ENCODE measurements around the gene MPND. TPM values are rescaled to one million over a fixed set of nuclear protein-coding genes. Genes with fewer than 3 reads are reported as not detected.

MPND gene
- total RNA-seq, 4 donors from 2014 or later, result 2.7 to 3.1 (median 3.0) TPM

GRCh38 chr19:4297901-4298809, 45.2 kb upstream of the MPND start:
- DNase-seq, result no peak
- intact Hi-C loops (cut with DNase I; ENCODE audit: low total_unique reads) (no loop called here), in situ Hi-C loops (cut with MboI; ENCODE audit: low sequenced_read_pairs in 4 of 4) (no loop called here)
- no peak for ATAC-seq
- no peaks in the 10 kb centered on the region for H3K9me3 ChIP-seq
- no peaks in the 10 kb centered on the region for H3K36me3 ChIP-seq
- no peak overlapping the region for H3K27ac ChIP-seq
- TF ChIP-seq POLR2A (IDR thresholded peaks at IDR 0.05), result no peak
- TF ChIP-seq, protein P1, sequence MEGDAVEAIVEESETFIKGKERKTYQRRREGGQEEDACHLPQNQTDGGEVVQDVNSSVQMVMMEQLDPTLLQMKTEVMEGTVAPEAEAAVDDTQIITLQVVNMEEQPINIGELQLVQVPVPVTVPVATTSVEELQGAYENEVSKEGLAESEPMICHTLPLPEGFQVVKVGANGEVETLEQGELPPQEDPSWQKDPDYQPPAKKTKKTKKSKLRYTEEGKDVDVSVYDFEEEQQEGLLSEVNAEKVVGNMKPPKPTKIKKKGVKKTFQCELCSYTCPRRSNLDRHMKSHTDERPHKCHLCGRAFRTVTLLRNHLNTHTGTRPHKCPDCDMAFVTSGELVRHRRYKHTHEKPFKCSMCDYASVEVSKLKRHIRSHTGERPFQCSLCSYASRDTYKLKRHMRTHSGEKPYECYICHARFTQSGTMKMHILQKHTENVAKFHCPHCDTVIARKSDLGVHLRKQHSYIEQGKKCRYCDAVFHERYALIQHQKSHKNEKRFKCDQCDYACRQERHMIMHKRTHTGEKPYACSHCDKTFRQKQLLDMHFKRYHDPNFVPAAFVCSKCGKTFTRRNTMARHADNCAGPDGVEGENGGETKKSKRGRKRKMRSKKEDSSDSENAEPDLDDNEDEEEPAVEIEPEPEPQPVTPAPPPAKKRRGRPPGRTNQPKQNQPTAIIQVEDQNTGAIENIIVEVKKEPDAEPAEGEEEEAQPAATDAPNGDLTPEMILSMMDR (IDR thresholded peaks at IDR 0.05 in 4 of 5, conservative IDR thresholded peaks at IDR 0.05 in 1 of 5), result no peak
- H3K4me3 ChIP-seq, result no peak overlapping the region
- H3K4me1 ChIP-seq, result no peaks in the 10 kb centered on the region
- peaks cover 11 to 15% (median 12%) of the 10 kb centered on the region in 3 donors for H3K27me3 ChIP-seq

DNA sequence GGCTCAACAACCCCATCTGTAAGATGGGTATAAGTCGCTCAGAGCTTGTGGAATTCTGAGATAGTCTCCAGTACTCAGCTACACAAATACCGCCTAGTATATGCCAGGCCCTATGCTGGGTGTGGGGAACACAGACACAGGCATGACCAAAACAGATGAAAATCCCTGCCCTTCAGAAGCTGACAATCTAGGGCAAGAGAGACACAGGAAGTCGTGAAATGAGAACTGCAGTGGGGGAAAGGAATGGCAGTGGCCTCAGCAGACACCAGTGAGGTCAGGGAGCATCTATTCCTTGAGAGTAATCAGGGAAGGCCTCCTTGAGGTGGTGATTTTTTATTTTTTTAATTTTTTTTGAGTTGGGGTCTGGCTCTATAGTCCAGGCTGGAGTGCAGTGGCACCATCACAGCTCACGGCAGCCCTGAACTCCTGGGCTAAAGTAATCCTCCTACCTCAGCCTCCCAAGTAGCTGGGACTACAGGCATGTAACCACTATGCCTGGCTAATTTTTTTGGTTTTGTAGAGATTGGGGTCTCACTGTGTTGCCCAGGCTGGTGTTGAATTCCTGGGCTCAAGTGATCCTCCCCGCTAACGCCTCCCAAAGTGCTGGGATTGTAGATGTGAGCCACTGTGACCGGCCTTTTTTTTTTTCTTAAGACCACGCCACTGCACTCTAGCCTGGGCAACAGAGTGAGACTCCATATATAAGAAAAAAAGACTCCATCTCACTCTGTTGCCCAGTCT, 44.4 kb upstream of the MPND start:
- Histone ChIP-seq H3K4me3 (no peak overlapping the region), H3K36me3 (no peaks in the 10 kb centered on the region), H3K27ac (no peak overlapping the region), H3K4me1 (no peaks in the 10 kb centered on the region), H3K27me3 (peaks cover 12 to 19% (median 13%) of the 10 kb centered on the region in 3 donors), H3K9me3 (no peaks in the 10 kb centered on the region)
- in situ Hi-C loops (cut with MboI; ENCODE audit: low sequenced_read_pairs in 4 of 4) (no loop called here), intact Hi-C loops (cut with DNase I; ENCODE audit: low total_unique reads) (no loop called here)
- TF ChIP-seq POLR2A (IDR thresholded peaks at IDR 0.05), result no peak
- TF ChIP-seq, protein P1 (IDR thresholded peaks at IDR 0.05 in 4 of 5, conservative IDR thresholded peaks at IDR 0.05 in 1 of 5), result no peak
- DNase-seq (no peak), ATAC-seq (no peak)

DNA sequence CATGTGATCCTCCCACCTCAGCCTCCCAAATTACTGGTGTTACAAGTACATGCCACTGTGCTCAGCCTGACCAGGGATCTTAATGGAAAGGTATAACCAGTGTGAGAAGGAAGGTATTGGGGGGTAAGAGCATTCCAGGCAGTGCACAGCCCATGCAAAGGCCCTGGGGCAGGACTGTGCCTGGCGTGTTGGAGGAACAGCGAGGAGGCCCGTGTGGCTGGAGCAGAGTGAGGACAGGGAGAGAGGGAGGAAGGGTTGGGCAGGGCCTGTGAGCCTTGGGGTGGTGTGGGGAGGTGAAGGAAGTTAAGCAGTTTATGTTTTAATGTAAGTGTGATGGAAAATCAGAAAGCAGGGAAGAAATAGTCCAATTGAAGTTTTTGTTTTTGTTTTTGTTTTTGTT, 42.8 kb upstream of the MPND start:
- intact Hi-C loops (cut with DNase I; ENCODE audit: low total_unique reads) (no loop called here), in situ Hi-C loops (cut with MboI; ENCODE audit: low sequenced_read_pairs in 4 of 4) (no loop called here)

GRCh38 chr19:4301590-4302242, 41.6 kb upstream of the MPND start:
- Histone ChIP-seq H3K36me3 (no peaks in the 10 kb centered on the region), H3K27ac (no peak overlapping the region), H3K4me3 (no peak overlapping the region), H3K27me3 (peaks cover 12 to 25% (median 16%) of the 10 kb centered on the region in 3 donors), H3K4me1 (no peaks in the 10 kb centered on the region), H3K9me3 (no peaks in the 10 kb centered on the region)
- TF ChIP-seq POLR2A (IDR thresholded peaks at IDR 0.05), result no peak
- TF ChIP-seq, protein P1 (IDR thresholded peaks at IDR 0.05 in 4 of 5, conservative IDR thresholded peaks at IDR 0.05 in 1 of 5), result no peak
- ATAC-seq (no peak), DNase-seq (no peak)
- intact Hi-C loops (cut with DNase I; ENCODE audit: low total_unique reads), result no loop called here
- in situ Hi-C loops (cut with MboI; ENCODE audit: low sequenced_read_pairs in 4 of 4), result no loop called here

More for the DNA sequence above, 42.8 kb upstream of the MPND start:
- no peaks in the 10 kb centered on the region for H3K4me1 ChIP-seq
- no peak overlapping the region for H3K4me3 ChIP-seq
- no peak for ATAC-seq
- no peaks in the 10 kb centered on the region for H3K9me3 ChIP-seq
- TF ChIP-seq, protein P1 (IDR thresholded peaks at IDR 0.05 in 4 of 5, conservative IDR thresholded peaks at IDR 0.05 in 1 of 5), result no peak
- TF ChIP-seq POLR2A (IDR thresholded peaks at IDR 0.05), result no peak
- DNase-seq, result no peak
- peaks cover 20 to 34% (median 22%) of the 10 kb centered on the region in 3 donors for H3K27me3 ChIP-seq
- no peak overlapping the region for H3K27ac ChIP-seq
- no peaks in the 10 kb centered on the region for H3K36me3 ChIP-seq
